ENCODE data around the gene VSIR. TPM values are rescaled to one million over a fixed set of nuclear protein-coding genes. Genes with fewer than 3 reads are reported as not detected.

The VSIR gene
- total and polyA plus RNA-seq, 3 donors from 2014 or later: 26.1 to 54.6 (median 54.4) TPM

DNA sequence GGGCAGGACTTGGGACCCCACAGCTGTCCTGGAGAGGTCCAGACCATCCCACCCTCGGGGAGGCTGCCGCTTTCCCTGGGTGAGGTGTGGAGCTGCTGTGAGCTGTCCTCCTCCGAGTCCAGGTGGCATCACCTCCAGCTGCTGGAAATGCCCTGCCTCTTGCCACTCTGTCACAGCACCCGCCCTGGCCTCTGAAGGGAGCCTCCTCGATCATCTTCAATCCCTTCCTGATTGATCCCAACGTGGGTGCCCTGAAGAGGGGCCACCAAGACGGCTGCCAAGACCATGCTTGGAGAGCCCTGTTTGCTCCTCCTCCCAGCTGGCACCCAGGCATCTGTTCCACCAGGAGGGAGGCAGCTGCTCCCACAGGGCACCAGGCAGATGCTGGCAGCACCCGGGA is 58.3 kb downstream of the VSIR start:
- intact Hi-C loops (cut with DNase I; ENCODE audit: low total_unique reads): loop anchor here (10.0 kb wide), 1 partner anchor 60 kb away; the partner anchor contains the start of gene VSIR
- no peak overlapping the region for H3K4me3 ChIP-seq
- 91 to 92% methylated on average over 8 of the region's 8 CpGs for WGBS, 2 donors
- H3K27me3 ChIP-seq: no peaks in the 10 kb centered on the region
- TF ChIP-seq POLR2A (IDR thresholded peaks at IDR 0.05): no peak
- TF ChIP-seq, protein P1, sequence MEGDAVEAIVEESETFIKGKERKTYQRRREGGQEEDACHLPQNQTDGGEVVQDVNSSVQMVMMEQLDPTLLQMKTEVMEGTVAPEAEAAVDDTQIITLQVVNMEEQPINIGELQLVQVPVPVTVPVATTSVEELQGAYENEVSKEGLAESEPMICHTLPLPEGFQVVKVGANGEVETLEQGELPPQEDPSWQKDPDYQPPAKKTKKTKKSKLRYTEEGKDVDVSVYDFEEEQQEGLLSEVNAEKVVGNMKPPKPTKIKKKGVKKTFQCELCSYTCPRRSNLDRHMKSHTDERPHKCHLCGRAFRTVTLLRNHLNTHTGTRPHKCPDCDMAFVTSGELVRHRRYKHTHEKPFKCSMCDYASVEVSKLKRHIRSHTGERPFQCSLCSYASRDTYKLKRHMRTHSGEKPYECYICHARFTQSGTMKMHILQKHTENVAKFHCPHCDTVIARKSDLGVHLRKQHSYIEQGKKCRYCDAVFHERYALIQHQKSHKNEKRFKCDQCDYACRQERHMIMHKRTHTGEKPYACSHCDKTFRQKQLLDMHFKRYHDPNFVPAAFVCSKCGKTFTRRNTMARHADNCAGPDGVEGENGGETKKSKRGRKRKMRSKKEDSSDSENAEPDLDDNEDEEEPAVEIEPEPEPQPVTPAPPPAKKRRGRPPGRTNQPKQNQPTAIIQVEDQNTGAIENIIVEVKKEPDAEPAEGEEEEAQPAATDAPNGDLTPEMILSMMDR (IDR thresholded peaks at IDR 0.05): no peak
- H3K9me3 ChIP-seq: no peaks in the 10 kb centered on the region
- peaks cover 41% of the 10 kb centered on the region for H3K4me1 ChIP-seq
- no peak for DNase-seq
- no peaks in the 10 kb centered on the region for H3K36me3 ChIP-seq (ENCODE audit: low read depth, missing control alignments)
- H3K27ac ChIP-seq: no peak overlapping the region

DNA sequence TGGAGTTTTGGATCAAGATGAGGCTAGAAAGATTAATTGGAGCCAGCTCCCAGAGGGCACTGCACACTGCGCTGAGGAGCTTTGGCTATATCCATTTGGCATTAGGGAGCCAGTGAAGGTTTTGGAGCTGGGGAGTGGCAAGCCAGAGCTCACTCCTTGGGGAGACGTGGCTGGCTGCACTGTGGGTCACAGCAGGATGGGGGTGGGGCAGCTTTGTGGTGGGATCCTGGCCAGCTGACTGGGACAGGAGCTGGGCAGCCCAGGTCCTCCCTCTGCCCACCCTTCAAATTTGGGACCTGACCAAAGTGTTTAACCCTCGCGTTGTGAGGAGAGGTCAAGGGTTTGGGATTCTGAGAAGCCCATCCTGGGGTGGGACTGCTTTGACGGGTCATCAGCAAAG is 58.7 kb downstream of the VSIR start:
- no peak for DNase-seq
- 77 to 78% methylated on average over 5 of the region's 5 CpGs for WGBS, 2 donors

DNA sequence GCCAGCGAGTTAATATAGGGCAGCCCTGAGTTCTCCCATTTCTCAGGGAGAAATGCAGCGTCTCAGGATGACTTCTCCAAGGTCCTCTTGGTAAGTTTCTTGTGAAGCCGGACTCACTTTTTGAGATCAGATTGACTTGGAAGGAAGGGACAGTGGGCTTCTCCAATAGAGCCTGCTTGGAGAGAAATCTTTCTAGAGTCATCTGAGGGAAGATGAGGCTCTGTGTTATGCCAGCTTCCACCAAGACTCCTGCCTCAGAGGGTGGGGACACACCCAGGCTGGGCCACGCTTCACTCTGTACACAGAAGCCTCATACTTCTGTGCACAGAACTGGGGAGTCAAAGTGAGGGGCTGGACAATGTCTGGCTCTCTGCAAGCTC is 59.3 kb downstream of the VSIR start:
- Histone ChIP-seq H3K36me3 (ENCODE audit: low read depth, missing control alignments) (no peaks in the 10 kb centered on the region), H3K4me3 (no peak overlapping the region), H3K9me3 (no peaks in the 10 kb centered on the region), H3K4me1 (peaks cover 41% of the 10 kb centered on the region), H3K27me3 (no peaks in the 10 kb centered on the region), H3K27ac (peak overlapping the region; percentile 74 to 83)
- TF ChIP-seq POLR2A (IDR thresholded peaks at IDR 0.05): no peak
- TF ChIP-seq, protein P1 (IDR thresholded peaks at IDR 0.05): no peak
- intact Hi-C loops (cut with DNase I; ENCODE audit: low total_unique reads): loop anchor here (10.0 kb wide), 1 partner anchor 61 kb away; the partner anchor contains the start of gene VSIR
- DNase-seq: no peak
- 75 to 79% methylated on average over 4 of the region's 4 CpGs for WGBS, 2 donors

More for the DNA sequence above, 58.7 kb downstream of the VSIR start:
- Histone ChIP-seq H3K4me3 (no peak overlapping the region), H3K4me1 (peaks cover 41% of the 10 kb centered on the region), H3K27me3 (no peaks in the 10 kb centered on the region), H3K36me3 (ENCODE audit: low read depth, missing control alignments) (no peaks in the 10 kb centered on the region), H3K9me3 (no peaks in the 10 kb centered on the region), H3K27ac (peak overlapping the region in 1 of 2 donors; percentile 74)
- intact Hi-C loops (cut with DNase I; ENCODE audit: low total_unique reads): loop anchor here (10.0 kb wide), 1 partner anchor 60 kb away; the partner anchor contains the start of gene VSIR
- TF ChIP-seq, protein P1 (IDR thresholded peaks at IDR 0.05): no peak
- no peak for TF ChIP-seq POLR2A (IDR thresholded peaks at IDR 0.05)

DNA sequence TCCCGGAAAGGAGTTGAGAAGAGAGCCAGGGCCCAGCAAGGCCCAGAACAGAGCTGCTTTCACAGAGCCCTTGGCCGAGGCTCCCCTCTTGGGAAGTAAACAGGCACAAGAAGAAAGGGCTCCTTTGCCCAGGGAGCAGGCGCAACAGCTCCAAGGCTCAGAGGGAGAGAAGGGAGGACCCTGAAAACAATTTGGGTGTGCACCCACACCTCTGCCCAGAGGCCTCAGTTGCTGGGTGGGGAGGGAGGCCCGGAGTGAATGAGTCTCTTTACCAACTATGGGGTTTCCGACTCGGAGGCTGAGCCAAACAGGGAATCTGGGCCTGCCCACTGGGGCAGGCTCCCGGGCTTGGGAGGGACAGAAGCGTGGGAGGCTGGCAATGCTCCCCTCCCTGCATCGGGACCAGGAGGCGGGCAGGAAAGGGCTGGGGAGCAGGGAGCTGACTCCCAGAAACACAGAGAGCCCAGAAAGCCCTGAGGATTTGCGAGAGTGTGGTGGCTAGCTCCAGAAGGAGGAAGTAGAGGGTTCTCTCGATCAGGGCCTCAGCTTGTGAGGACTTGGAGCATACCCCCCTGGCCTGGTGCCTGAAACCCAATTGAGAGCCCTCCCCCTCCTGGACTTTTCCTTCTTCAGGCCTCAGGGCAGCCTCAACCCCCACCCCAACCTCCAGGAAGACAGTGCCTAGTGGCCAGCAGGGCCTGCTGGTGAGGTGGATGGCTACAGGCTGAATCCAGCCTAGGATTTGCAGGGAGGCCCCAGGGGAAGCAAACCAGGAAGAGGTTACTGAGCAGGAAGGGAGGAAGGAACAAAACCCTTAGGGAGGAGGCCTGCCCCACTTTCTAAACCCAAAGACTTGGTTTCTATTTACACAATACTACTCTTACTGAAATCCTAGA is 59.9 kb downstream of the VSIR start:
- 28 to 33% methylated on average over 10 to 12 of the region's 12 CpGs for WGBS, 2 donors
- intact Hi-C loops (cut with DNase I; ENCODE audit: low total_unique reads): loop anchor here (10.0 kb wide), 1 partner anchor 61 kb away; the partner anchor contains the start of gene VSIR
- DNase-seq: peak; percentile 80
- Histone ChIP-seq H3K27me3 (no peaks in the 10 kb centered on the region), H3K4me3 (no peak overlapping the region), H3K27ac (peak overlapping the region; percentile 74 to 83), H3K36me3 (ENCODE audit: low read depth, missing control alignments) (no peaks in the 10 kb centered on the region), H3K4me1 (peaks cover 38% of the 10 kb centered on the region), H3K9me3 (no peaks in the 10 kb centered on the region)
- TF ChIP-seq POLR2A (IDR thresholded peaks at IDR 0.05): no peak

DNA sequence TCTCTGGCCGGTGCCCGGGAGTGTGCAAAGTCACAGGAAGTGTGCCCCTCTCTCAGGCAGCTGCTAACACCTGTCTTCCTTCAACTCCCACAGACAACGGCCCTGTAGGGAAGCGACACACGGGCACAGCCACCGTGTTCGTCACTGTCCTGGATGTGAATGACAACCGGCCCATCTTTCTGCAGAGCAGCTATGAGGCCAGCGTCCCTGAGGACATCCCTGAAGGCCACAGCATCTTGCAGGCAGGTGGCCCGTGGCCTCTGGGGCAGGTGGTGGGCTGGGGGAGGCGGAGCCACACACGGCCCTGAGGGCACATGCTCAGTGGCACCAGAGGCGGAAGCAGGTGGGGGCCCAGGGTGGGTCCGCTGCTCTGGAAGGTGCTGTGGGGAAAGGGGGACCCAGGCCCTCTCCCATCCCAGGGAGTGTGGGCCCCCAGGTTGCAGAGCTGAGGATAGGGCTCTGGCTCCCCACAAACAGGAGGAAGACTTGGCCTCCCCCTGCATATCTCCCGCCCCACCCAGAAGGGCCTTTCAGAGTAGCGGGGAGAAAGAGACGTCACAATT is 60.7 kb downstream of the VSIR start:
- Histone ChIP-seq H3K9me3 (no peaks in the 10 kb centered on the region), H3K36me3 (ENCODE audit: low read depth, missing control alignments) (no peaks in the 10 kb centered on the region), H3K4me3 (no peak overlapping the region), H3K4me1 (peaks cover 30% of the 10 kb centered on the region), H3K27ac (peak overlapping the region; percentile 74 to 83), H3K27me3 (no peaks in the 10 kb centered on the region)
- DNase-seq: no peak
- 76 to 78% methylated on average over 7 to 17 of the region's 17 CpGs for WGBS, 2 donors
- intact Hi-C loops (cut with DNase I; ENCODE audit: low total_unique reads): loop anchor here (10.0 kb wide), 1 partner anchor 62 kb away; the partner anchor contains the start of gene VSIR
- no peak for TF ChIP-seq POLR2A (IDR thresholded peaks at IDR 0.05)
- TF ChIP-seq, protein P1 (IDR thresholded peaks at IDR 0.05): no peak

All from testis (tissue), 3 donors.